ENCODE results near the gene NR2C2AP.

Gene NR2C2AP

DNA sequence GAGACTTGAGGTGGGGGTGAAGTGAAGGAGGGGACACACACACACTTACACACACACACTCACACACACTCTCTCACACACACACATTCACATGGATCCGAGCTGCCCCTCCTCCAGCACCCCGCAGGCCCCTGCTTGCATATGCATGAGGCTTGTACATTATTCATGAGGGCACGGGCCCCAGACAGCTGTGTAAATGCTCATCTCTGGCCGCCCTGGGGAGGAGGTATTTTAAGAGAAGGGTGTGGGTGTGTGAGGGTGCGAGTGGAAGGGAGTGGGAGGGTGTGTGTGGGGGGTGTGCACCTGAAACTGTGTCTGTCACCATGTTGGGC is 10.9 kb upstream of the NR2C2AP start:
- no peak for DNase-seq

DNA sequence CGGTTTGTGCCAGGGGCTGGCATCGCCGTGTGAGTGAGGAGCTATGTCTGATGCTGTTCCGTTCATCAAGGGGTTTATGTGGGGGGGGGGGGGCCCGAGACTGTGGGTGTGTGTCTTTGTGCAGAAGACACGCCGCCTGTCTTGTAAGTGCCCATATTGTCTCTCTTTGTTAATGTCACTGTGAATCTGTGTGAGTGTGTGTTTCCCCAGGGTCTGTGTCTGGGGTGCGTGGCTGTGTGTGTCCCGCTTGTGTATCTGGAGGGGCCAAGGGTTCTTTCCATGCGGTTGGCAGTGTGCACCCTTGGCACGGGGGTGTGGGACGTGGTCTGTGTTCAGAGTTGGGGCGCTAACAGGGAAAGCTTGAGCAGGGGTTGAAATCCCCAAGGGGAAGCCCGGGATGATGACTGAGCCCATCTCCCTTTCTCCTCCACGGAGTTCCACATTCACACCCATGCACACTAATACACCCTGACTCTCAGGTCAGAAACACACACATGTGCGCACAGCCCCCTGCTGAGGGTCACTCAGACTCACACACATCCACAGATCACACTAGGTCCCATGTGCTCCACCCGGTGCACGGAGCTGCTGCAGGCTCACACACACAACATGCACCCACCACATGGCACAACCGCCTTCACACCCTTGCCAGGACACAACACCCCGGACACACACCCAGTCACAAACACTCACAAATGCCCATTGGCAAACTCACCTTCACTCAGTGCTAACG is 10.4 kb upstream of the NR2C2AP start:
- no peak for DNase-seq

DNA sequence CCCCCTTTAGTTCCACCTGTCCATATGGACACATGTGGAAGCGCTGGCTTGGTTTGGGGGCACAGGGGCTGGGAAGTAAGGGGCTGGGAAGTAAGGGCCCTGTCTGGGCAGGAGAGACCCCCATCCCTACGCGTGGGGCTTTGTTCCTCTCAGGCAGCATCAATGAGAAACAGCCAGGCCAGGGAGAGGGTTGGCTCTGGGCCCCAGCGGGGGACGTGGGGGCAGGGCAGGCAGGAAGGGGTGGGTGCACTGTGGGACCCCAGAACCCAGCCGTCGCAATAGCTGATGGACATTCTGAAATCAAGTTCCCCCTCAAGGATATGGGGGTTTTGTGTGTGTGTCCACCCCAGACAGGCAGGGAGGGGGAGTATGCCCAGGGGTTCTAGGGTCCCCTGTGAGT is 9.7 kb upstream of the NR2C2AP start:
- no peak for DNase-seq

DNA sequence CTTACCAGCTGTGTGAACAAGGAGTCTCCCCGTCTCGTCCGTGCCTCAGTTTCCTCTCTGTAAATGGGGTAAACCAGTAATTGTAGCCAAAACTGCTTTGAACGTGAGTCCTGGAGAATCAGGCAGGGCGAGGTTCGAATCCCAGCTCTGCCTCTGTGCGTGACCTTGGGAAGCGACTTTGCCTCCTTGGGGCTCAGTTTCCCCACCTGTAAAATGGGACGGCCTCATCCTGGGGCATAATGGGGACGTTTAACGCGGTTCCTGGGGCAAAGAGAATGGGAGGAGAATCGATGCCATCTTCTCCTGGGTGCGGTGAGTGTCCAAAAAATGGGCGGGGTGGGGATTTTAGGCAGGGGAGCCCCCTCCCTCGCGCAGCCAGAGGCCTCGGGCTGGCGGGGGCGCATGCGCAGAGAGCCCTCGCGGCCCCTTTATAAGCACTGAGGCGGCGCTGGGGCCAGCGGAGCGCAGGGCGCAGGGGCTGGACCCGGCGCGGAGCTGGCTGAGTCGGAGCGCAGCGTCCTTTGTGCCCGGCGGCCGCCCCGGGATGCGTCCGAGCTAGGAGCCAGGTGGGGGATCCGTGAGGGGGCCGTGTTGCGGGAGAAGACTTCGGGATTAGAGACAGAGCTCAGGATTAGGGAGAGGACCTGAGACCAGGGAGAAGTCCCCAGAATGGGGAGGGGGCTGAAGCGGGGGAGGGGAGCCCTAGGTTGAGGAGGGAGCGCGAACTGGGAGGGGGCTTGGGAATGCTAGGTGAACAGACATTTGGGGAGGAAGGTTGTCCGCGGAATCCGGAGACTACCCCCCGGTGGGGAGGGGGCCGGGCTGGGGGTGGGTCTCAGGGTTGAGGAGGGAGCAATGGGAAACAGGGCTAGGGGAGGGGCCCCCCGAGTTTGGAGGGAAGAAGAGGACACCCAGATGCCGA is 8.5 kb upstream of the NR2C2AP start, which contains the start of gene NCAN:
Gene NCAN (plus strand): TSS at position 460 of the 922 bp plus-strand sequence. CDS start 4,996 bp downstream, outside the sequence.
- no peak for DNase-seq

DNA sequence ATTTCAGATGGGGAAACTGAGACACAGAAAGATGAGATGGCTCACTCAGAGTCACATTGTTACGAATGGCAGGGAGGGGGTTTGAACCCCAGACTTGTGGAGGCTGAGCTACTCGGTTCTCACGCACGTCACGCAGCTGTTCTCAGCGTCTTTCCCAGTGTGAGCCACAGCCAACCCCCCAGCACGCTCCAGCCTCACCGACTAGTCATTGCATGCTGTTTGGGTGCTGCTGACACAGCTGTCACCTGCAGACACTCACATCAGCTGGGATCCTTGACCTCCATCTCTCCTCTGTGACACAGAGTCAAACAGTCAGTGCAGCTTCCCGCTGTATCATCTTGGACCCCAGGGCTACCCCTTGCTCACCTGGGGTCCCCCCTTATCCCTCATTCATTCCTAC is 6.2 kb upstream of the NR2C2AP start:
- DNase-seq = no peak

DNA sequence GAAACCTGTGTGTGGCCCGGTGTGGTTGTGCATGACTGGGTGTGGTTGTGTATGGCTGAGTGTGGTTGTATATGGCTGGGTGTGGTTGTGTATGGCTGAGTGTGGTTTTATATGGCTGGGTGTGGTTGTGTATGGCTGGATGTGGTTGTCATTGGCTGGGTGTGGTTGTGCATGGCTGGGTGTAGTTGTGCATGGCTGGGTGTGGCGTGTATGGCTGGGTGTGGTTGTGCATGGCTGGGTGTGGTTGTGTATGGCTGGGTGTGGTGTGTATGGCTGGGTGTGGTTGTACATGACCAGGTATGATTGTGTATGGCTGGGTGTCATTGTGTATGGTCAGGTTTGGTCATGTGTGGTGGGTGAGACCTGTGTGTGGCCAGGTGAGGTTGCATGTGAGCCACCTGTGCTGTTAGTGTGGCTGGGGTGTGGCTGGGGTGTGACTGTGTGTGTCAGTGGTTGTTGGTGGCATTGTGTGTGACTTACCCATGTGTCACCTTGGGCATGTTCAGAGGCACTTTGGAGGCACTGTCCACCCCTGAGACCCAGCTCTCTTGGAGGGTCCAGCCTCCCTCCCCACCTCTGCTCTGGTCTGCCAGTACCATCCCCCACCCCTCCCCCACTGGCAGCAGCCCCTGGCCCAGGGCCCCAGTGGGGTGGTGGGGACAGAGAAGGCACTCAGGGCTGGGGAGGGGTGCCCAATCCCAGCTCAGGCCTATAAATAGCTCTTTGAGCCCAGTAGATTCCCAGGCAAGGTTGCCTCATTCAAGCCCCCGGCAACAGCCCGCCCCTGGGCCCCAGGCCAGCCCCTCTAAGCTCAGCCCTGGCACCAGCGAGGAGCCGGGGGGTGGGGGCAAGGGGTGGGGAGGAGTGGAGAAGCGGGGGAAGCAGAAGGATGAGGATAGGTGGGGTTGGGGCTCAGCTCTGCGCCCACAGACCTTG is 4.7 kb upstream of the NR2C2AP start:
- no peak for DNase-seq

DNA sequence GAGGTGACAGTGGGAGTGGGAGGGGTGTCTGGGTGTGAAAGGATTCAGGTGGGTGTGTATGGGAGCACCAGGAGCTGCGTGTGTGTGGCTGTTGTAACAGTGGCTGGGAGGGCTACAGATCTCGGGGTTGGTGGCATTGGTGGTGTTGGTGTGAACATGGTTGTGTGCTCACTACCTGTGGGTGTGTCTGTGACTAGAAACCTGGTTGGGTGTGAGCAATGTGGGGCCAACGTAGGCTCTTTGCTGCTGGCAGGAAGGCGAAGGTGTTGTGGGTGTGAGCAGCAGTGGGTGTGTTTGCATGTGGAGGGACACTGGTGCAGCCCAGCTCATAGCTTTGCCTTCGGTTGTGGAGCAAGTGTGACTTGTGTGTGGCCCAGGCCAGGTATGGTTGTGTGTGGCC is 3.7 kb upstream of the NR2C2AP start:
- DNase-seq = no peak

DNA sequence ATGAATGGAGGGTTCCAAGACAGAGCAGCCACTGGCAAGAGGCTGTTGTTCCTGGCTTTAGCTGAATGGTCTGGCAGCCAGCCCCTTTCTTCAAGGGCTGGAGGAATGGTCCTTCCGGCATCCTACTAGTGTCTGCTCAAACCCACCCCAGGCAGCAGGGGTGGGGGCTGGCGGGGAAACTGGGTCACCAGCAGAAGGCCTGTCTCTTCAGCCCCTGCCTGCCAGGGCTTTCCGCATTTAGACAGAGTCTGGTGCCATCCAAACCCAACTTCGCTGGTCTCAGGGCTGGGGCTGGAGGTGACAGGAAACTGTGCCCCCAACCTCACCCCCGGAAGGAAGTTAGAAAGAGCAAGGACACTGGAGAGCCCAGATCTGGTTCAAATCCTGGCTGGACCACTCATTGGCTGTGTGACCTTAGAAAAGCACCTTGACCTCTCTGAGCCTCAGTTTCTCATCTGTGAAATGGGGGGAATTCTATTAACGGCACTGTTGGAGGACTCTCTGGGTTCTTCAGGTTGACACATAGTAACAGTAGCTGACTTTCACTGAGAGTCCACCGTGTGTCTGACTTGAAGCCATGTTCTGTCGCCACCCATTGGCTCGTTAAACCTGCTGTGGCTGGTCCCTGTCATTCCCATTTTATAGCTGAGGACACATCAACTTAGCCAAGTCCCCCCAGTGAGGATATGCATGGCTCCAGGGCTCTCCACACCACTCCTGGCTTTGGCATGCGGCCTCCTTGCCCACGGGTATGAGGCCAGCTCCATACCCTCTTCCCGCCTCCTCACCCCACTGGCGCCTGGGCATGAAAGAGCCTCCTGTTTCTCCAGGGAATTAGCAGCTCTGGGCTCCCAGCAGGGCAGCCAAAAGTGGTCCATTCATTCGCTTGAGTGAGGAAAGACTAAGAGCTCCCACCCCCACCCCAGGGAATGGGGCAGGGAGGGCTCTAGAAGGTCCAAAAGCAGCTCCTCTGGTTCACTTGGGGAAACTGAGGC is 2.5 kb upstream of the NR2C2AP start:
- no peak for DNase-seq

DNA sequence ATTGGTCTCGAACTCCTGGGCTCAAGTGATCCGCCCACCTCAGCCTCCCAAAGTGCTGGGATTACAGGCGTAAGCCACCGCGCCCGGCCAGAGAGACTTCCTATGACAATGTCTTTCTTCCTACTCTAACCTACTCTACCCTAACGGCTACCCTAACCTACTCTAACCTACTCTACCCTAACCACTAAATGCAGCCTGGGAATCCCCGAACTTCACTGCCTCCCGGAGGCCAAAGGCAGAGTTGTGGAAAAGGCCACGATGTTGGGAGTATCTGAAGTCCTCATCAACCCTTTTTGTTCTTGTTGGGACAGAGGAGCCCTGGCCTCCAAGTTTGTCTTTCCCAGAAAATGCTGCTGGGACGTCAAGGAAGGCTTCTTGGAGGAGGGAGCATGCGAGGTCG is 967 bp upstream of the NR2C2AP start:
- no peak for DNase-seq

DNA sequence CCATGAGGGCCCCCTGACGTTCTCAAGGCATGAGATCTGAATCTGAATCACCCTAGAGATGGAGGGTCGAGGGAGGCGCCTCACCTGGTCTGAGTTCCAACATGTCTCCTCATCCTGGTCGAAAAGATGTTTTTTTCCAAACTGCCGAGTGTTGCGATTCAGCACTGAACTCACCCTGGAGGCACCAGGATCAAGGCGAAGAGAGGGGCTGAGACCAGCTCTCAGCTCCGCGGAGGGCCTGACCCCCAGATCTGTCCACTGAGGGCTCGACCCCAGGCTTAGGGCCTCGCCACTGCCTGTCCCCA is 555 bp downstream of the NR2C2AP start:
- no peak for DNase-seq

DNA sequence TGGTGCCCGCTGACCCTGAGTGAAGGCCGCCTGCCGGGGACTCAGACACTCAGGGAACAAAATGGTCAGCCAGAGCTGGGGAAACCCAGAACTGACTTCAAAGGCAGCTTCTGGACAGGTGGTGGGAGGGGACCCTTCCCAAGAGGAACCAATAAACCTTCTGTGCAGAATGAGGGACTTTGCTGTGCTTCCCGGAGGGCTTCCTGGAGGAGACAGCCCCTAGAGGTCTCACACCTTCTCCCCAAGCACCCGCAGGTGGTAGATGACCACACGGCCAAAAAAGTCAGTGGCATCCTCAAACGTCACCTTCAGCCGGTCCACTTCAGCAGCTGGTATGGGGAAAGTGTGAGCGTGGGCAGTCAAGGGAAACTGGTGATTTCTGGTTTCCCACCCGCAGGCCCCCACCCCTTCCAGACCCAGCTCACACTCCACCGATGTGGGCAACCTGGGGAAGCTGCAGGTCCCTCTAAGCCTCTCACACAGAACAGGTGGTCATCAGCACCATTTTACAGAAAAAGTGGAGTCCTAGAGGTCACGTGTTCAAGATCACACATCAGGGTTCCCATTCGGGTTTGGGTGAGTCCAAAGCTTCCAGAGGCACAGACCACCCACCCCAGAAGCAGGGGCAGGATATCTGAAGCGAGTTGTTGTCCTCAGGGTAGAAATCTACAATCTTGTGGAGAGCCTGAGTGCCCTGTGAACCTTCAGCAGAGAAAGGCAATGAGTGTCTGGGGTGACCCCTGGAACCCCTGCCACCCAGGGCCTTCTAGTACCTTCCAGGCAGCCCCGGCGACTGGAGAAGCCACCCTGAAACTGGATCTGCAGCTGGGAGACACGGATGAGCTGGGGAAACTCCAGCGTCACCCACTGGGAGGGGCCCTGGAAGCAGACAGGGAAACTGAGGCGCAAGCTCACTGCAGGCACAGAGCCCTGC is 1.2 kb downstream of the NR2C2AP start:
- no peak for DNase-seq

DNA sequence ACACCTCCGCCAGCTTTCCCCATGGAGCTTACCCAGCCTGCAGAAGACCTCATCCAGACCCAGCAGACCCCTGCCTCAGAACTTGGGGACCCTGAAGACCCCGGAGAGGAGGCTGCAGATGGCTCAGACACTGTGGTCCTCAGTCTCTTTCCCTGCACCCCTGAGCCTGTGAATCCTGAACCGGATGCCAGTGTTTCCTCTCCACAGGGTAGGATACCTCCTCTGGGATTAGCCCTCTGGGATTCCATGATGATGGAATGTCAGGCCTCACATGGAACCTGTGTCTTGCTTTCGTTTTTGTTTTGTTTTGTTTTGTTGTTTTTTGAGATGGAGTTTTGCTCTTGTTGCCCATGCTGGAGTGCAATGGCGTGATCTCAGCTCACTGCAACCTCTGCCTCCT is 9.3 kb downstream of the NR2C2AP start:
- no peak for DNase-seq

DNA sequence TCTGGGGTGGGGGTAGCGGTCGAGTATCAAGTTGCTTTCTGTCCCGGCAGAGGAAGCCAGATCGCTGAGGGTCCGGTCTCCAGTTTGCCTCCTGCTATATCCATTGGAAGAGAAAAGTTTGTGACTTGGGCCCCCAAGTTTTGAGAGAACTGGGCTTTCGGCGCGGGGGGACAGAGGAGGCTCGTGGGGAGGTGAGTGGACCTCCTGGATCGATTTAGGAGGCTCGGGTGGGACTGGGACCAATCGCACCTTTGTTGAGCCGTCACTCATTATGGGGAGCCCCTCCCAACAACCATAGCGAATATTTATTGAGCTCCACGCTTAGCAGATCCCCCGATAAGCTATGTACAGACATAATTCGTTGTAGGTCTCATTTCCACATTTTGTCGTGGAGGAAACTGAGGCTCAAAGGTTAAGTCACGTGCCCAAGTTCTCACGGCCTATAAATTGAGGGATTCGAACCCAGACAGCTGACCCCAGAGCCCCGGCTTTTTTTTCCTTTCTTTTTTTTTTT is 10.2 kb downstream of the NR2C2AP start:
- no peak for DNase-seq

DNA sequence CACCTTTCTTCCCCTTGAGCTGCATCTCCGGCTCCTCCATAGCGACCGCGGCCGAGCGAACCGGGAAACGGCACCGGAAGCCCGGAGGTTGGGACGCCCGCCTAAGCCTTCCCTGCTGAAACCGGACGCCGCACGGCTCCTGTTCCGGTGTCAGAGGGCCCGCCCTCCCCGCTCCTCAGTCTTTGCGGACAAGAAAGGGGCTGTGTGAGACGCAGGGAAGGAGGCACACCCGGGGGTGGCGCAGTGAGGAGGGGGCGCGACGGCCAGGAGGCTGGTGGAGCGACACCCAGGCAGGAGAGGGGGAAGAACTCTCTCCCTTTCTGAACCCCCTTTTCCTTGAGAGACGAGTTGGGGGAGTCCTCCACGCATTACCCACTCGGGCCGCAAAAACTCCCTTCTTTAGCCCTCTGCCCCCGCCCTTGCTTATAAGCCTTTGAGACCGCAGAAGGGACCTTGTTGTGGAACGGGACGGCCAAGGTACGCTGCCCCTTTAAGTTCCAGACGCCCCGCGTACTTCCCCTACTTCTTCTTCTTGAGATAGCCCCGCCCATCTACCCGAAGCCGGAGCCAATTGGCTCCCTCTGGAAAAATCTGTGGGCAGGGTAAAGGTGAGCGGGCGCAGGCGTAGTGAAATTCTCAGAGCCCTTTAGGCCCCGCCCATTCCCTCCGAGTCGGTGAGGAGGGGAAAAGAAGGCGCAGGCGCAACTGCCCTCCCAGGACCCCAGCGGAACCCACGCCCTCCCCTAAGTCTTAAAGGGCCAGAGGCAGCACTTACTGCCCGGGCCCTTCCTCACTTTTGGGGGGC is 10.9 kb downstream of the NR2C2AP start, which contains the start of the genes BORCS8 and RFXANK:
Gene BORCS8 (minus strand): TSS at position 75 of the 805 bp plus-strand sequence. CDS start 35 bp downstream, at position 40.
Gene RFXANK (plus strand): TSS at position 181 of the 805 bp plus-strand sequence. CDS start 1,689 bp downstream, outside the sequence.
- peak; percentile 98 for DNase-seq

DNA sequence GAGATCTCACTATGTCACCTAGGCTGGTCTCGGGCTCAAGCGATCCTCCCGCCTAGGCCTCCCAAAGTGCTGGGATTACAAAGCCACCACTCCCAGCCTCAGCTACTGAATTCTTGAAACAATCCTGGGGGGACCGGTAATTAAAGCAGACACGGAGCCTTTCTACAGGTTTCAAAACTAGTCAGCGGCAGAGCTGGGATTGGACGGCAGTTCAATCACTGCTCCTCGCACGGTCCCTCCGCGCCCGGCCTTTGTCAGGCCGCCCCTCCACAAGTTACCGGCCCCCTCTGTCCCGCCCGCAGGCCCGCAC is 11.5 kb downstream of the NR2C2AP start:
- no peak for DNase-seq

DNA sequence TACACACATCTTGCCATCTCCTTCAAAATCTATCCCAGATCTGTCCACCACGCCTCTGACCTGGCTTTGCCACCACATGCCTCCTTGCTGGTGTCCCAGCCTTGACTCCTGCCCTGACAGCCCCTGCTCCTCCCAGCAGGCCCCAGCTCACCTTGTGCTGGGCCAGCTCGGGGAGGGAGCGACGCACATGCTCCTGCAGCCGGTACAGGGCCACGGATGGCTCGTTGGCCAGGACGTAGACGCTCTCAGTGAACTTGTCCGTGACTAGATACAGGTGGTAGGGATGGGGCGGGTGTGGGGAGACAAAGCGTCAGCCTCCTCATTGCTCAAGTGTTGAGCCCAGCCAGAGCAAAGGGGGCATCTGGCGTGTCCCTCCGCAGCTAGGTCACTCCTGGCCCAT is 16.5 kb downstream of the NR2C2AP start:
- DNase-seq = no peak

DNA sequence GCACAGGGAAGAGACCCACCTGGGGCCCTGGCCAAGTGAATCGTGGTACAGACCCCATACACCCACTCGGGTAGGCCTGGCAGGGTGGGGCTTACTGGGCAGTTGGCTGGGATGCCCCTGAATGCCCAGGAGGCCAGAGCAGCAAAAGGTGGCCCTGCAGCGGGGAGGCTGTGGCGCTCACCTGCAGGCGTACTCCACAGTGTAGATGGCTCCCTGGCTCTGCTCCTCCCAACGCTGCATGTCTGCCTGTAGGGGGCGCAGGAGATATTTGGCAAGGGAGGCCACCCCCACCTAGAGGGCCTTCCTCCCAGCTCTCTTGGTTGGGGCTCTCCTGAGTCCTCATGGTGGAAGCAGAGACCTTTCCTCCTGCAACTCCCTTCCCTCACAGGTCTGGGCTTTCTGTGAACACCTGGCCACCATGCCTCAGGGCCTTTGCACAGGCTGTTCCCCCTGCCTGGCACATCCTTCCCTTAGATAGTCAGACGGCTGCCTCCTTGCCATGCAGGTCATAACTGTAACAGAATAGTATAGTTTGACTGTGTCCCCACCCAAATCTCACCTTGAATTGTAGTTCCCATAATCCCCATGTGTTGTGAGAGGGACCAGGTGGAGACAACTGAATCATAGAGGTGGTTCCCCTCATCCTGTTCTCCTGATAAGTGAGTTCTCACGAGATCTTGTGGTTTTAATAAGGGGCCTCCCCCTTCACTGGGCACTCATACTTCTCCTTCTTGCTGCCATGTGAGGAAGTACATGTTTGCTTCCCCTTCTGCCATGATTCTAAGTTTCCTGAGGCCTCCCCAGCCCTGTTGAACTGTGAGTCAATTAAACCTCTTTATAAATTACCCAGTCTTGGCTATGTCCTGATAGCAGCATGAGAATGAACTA is 17.1 kb downstream of the NR2C2AP start:
- DNase-seq = peak; percentile 63

DNA sequence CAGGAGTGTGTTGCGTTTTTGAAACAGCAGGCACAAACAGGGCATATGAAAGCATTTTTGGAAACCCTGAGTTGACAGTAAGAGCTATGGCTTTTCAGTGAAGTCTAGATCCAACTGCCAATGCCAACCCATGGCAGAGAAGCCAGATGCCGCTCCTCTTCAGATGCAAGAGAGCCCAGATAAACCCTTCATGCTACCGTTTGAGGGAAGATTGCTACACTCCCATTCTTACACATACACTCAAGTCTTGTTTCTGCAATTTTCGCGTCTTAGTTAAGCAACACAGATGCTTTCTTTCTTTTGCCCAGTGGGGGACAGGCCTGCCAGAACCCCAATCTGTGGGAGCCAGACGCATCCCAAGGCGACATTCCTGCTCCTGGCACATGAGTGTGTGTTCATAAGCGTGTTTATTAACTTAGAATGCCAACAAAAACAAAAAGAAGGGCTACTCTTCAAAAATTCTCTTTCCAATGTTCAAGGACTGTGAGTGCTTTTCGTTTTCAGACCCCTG is 21.7 kb downstream of the NR2C2AP start:
- no peak for DNase-seq

Data from GDM1 (cell line).